GM18517 (cell line): Measurements from ENCODE around the gene SUN1.
"Not testable (repeated sequence)": the region's sequence is repeated elsewhere in the genome, so short reads cannot be mapped to it uniquely, and the experiment has no call there.

ENCODE experiments used
- ATAC-seq: cut with Tn5 transposase; IDR thresholded peaks from one replicate; pipeline ENCODE4 v1.9.1; 2021; ENCODE audit warnings: mild to moderate bottlenecking, moderate library complexity; ENCODE audit not compliant: unreplicated experiment

The SUN1 gene

GRCh38 chr7:854118-854775 lies 22.0 kb downstream of the SUN1 start:
- ATAC-seq: no peak

- no peak for ATAC-seq
Observed at GRCh38 chr7:855686-856369, 23.6 kb downstream of the SUN1 start.

DNA sequence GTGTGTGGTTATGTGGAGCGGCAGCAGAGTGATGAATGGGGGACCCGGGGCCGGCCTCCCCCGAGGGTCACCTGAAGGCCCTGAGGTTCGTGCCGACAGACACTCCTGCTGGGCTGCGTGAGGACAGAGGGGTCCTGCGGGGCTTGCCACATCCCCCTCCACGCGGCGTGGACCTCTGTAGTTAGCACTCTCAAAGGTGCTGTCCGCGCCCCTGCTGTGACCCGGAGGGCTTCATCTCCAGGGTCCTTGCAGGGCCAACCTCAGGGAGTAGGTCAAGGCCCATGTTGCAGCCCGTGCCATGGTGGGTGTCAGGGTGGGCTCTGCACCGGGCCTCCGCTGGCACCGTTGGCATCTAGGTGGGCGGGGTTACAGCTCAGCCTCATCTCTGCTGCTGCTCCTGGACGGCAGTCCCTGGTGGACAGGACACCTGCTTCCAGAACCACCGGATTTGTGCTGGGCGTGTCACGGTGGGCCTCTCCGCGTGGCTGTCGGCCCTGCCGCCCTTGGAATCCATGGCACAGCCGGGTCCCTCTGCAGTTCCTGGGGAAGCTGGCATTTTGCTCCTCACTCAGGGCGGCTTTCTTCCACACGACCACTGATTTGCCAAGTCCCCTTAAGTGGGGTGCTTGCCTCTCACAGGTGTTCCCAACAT lies 24.3 kb downstream of the SUN1 start:
- ATAC-seq: no peak

GRCh38 chr7:857661-858060 lies 25.4 kb downstream of the SUN1 start:
- ATAC-seq: no peak

GRCh38 chr7:859359-860030 lies 27.2 kb downstream of the SUN1 start:
- ATAC-seq: no peak

- no peak for ATAC-seq
Observed at GRCh38 chr7:860149-860548, 27.9 kb downstream of the SUN1 start.

- ATAC-seq: no peak
Observed at GRCh38 chr7:861222-861621, 28.9 kb downstream of the SUN1 start.

GRCh38 chr7:862157-862556 lies 29.9 kb downstream of the SUN1 start:
- no peak for ATAC-seq

DNA sequence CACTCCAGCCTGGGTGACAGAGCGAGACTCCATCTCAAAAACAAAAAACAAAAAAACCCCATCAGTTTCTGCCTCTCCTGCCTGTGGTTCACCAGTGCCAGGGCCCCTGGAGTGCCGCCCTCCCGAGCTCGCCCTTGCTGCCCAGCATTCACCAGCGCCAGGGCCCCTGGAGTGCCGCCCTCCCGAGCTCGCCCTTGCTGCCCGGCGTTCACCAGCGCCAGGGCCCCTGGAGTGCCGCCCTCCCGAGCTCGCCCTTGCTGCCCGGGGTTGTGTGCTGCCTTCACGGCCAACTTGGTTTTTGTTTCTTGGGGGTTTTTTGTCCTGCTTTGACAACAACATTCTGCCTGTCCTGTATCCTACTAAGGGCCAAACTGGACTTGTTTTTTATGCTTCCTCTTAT lies 30.8 kb downstream of the SUN1 start:
- no peak for ATAC-seq

GRCh38 chr7:865921-866320 lies 33.6 kb downstream of the SUN1 start:
- ATAC-seq: no peak

DNA sequence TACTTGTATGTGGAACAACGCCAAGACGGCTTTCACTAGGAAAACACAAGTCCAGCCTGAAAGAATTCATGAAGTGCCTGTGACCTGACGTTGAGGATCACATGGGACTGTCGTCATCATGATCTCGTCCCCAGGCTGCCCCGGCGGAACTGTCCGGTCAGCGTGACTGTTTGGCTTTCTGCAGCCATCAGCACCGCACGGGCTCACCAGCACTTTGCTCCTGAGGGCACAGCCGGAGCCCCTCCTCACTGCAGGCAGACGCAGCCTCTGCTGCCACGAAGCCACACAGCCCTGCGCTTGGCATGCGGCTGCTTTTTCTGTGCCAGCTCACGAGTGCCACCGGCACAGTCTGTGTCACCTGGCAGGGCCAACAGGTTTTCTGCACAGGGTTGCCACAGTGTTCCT lies 34.7 kb downstream of the SUN1 start:
- no peak for ATAC-seq

GRCh38 chr7:867406-868188 lies 35.3 kb downstream of the SUN1 start:
- ATAC-seq: no peak

- no peak for ATAC-seq
Observed at GRCh38 chr7:868189-868486, 35.9 kb downstream of the SUN1 start.

DNA sequence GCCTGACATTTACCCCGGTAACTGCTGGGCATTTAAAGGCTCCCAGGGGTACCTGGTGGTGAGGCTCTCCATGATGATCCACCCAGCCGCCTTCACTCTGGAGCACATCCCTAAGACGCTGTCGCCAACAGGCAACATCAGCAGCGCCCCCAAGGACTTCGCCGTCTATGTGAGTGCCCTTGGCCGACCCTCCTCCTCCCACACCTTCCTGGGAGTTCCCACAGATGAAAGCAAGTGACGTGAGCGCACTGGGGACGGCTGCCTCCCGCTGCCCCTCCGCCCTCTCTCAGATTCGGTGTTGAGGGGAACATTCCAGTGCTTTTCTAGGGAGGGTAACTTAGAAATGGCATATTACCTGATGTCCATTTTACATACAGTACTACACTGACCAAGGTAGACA lies 37.1 kb downstream of the SUN1 start:
- ATAC-seq: no peak

DNA sequence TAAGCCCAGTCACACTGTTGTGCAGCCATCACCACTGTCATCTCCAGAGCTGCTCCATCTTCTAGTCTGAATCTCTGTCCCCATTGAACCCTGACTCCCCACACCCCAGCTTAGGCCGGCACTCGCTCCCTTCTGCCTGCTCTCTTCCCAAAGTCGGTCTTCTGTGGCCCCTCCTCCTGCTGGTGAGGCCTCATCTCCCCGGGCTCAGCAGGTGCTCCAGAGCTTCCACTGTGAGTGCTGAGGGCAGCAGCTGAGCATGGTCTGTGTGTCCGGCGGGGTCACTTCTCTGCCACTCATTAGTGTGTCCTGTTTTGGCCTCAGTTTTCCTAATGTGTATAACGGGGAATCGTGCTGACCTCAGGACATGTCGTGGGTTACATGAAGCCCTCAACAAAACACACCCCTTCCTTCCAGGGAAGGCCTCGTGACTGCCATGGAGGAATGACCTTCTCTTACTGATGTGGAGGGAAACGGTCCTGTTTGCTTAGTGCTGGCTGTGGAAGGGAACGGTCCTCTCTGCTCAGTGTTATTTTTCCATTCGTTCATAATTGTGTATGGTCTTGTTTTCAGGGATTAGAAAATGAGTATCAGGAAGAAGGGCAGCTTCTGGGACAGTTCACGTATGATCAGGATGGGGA lies 39.7 kb downstream of the SUN1 start:
- no peak for ATAC-seq

DNA sequence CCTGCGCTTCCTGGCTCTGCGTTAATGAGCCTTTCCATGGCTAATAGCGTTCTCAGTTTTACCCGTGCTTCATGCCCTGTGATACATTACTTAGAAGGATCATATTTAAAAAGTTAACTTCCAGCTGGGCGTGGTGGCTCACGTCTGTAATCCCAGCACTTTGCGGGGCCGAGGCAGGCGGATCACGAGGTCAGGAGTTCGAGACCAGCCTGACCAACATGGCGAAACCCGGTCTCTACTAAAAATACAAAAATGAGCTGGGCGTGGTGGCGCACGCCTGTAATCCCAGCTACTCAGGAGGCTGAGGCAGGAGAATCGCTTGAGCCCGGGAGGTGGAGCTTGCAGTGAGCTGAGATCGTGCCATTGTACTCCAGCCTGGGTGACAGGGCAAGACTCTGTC lies 40.4 kb downstream of the SUN1 start:
- not testable (repeated sequence) for ATAC-seq

DNA sequence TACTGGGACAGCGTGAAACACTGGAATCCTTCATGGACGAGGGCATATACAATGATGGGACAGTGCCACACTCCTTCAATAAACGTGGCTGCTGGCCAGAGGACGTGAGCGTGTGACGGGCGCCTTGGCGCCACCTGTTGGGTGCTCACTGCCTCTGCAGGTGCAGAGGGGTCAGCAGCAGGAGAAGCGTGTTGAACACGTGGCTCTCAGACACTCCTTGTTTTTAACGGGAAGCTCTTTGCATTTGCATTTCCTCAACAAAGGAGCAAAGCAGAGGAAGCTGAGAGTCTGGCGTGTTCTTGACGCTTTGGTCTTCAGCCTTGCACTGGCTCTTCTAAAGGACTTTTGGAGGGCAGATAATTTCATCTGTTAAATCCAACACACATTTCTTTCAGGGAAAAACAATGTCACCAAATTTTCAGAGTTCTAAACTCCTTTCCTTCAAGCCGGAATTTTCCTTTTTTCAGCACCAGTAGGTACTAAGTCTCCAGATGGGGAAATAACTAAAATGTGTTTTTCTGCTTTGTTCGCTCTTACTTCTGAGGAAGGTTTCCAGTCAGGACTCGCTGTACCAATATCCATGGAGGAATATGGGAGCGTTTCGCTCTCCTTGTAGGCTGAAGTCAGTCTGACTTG lies 41.2 kb downstream of the SUN1 start:
- ATAC-seq: no peak

DNA sequence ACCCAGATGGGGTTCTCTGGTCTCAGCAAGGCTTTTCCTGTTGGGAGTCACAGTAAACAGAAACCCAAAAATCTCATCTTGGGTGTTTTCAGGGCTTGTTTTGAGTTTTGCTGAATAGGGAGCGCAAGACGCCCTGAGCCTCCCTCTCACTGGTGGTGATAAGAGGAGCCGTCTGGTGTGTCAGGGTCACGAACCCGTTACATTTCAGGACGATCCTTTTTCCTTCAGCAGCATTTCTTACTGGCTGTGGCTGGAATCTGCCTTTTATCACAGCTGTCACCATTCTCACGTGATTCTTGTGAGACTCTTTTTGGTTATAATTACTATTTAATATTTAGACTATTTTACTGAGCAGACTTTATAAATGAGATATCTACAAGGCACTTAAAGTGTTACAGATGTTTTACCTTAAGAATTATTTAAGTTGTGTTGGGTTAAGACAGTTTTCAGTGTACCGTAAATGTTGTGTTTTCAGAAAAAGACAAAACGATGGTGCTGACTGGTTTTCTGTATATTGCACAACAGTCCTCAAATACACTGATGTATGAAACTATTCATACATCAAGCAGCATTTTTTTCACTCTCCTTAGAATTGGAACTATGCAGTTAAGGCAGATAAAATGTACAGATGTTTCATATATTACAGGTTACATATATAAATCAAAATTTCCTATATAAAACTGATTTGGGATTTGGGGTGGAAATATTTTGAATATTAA lies 41.9 kb downstream of the SUN1 start:
- ATAC-seq: no peak

GRCh38 chr7:875051-875450 lies 42.8 kb downstream of the SUN1 start:
- no peak for ATAC-seq
